ENCODE results near the gene LETM1.

- TF ChIP-seq CTCF (IDR thresholded peaks at IDR 0.05), result no peak
- TF ChIP-seq POLR2AphosphoS5 (IDR thresholded peaks at IDR 0.05), result no peak
- TF ChIP-seq POLR2A (IDR thresholded peaks at IDR 0.05), result no peak
Measured at GRCh38 chr4:1763550-1764080, 92.3 kb downstream of the LETM1 start.
